Mesodermal cell (in vitro differentiated cells): ENCODE data around the gene FIBP.

Experiments used
- H3K27ac ChIP-seq: 2 replicates; pipeline ENCODE4 v1.7.0; 2013; ENCODE audit warnings: mild to moderate bottlenecking, low read depth, low read length, moderate library complexity; ENCODE audit not compliant: severe bottlenecking
- H3K36me3 ChIP-seq: 2 replicates; pipeline ENCODE4 v1.7.1; 2013; ENCODE audit warnings: mild to moderate bottlenecking, low read length, moderate library complexity; ENCODE audit not compliant: control insufficient read depth, insufficient read depth
- H3K4me1 ChIP-seq: one replicate; pipeline ENCODE4 v1.7.1; 2013; ENCODE audit warnings: mild to moderate bottlenecking, low read length; ENCODE audit not compliant: insufficient read depth, control insufficient read depth, poor library complexity, severe bottlenecking
- H3K4me3 ChIP-seq: 2 replicates; pipeline ENCODE4 v1.7.0; 2013; ENCODE audit warnings: low read length, control low read depth, mild to moderate bottlenecking; ENCODE audit not compliant: insufficient read depth, poor library complexity, severe bottlenecking; ENCODE audit errors: extremely low read depth
- H3K9me3 ChIP-seq: 2 replicates; pipeline ENCODE4 v1.7.1; 2013; ENCODE audit warnings: mild to moderate bottlenecking, low read length, moderate library complexity; ENCODE audit not compliant: control insufficient read depth
- WGBS, 2 experiments: methylation state at CpG; one replicate each; pipeline ENCODE4 v1.1.5; 2013; ENCODE audit warnings: missing lambda C conversion rate in 2 of 2; ENCODE audit not compliant: insufficient coverage in 2 of 2; 5-methylcytosine and 5-hydroxymethylcytosine counted together

The FIBP gene

DNA sequence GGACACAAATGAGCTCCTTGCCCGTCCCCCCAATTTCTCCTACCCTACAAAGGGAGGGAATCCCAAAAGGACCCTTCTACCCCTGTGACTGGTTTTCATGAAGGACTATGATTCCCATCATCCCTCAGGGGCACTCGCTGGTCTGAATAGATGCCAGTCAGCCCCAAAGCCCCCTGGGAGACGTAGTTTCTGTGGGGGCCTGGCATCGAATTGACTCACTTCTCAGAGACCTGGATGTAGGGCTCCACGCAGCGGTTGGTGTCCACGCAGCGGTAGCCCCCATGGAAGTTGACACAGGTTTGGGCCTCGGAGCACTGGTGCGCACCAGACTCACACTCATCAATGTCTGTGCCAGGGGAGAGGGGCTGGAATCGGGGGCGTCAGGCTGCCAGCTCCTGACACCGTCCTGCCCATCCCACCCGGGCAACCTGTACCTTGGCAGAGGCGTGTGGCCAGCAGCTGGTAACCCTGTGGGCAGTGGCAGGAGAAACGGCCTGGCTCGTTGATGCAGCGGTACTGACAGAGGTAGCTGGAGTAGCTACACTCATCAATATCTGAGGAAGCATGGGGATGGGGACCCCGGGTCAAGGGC lies 20.1 kb downstream of the FIBP start:
- H3K4me1 ChIP-seq = peaks cover 18% of the 10 kb centered on the region
- no peak overlapping the region for H3K4me3 ChIP-seq
- H3K9me3 ChIP-seq = no peaks in the 10 kb centered on the region
- peaks cover 83% of the 10 kb centered on the region for H3K36me3 ChIP-seq
- WGBS, 2 experiments = 94 to 95% methylated on average over 16 to 18 of the region's 19 CpGs
- no peak overlapping the region for H3K27ac ChIP-seq

DNA sequence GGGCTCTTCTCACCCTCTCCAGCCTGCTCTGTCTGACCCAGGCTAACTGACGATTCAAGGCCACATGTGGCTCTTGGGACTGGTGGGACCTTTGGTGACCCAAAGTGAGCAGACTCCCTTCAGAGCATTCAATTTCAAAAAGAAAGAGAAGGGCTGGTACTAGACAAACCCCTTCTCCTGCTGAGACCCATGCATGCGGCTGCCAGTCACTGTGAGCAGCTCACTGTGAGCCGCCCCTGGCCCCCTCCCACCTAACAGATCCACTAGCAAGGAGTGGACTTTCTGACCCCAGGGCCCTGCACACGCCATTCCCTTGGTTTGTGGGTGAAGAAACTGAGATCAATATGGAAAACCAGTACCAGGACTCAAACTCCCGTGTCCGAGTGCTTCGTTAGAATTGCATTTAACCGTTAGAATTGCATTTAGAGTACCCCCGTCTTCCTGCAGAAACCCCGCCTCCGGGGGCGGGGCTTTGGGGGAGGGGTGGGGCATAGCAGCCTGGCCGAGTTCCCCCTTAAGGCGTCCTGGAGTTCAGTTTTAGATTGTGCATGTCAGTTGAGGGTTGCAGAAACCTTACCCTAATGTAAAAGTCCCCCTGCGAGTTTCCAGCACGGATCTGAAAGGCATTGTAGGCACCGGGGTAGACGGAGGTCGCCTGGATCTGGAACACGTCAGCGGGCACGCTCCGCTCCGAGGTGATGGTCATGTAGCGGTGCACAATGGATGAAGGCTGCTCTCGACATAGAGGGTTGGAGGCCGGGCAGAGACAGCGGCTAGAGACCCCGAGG lies 20.8 kb downstream of the FIBP start:
- H3K4me3 ChIP-seq = no peak overlapping the region
- H3K27ac ChIP-seq = no peak overlapping the region
- peaks cover 20% of the 10 kb centered on the region for H3K4me1 ChIP-seq
- WGBS, 2 experiments = 68 to 70% methylated on average over 21 to 24 of the region's 29 CpGs
- H3K9me3 ChIP-seq = no peaks in the 10 kb centered on the region
- peaks cover 90% of the 10 kb centered on the region for H3K36me3 ChIP-seq

DNA sequence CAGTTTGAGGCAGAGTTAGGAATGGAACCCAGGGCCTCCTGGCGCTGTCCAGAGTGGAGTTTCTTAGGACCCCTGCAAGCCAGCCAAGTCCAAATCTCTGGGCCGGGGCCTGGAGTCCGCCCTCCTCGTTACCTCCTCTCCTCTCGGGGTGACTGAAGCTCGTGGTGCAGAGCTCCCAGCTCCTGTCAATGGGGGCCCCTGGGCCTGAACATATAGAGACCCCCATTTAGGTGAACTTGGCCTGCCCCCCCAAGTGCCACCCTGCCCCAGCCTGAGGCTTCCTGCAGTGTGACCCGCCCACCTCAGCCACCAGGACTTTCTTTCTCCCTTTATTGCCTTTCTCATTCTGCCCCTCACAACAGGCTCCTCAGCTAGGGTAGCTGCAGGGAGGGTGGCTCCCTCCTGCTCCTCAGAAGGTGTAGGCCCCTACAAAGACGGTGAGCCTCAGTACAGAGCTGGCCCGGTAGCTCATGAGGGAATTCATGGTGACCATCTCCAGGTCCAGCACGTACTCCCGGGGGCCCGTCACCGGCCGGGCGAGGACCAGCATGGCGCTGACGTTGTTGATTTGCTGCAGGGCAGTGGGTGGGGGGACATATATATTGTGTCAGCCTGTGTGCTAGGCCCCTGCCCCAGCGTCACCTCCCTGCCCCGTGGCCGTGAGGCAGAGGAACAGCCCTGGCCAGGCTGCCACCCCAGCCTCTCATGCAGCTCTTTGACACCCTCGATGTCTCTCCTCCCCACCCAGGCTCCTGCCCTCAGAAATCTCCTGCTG lies 21.6 kb downstream of the FIBP start:
- Histone ChIP-seq H3K9me3 (no peaks in the 10 kb centered on the region), H3K27ac (peak overlapping the region; percentile 29), H3K4me1 (peaks cover 27% of the 10 kb centered on the region), H3K36me3 (peaks cover 98% of the 10 kb centered on the region), H3K4me3 (no peak overlapping the region)
- 95 to 96% methylated on average over 13 to 16 of the region's 21 CpGs for WGBS, 2 experiments

DNA sequence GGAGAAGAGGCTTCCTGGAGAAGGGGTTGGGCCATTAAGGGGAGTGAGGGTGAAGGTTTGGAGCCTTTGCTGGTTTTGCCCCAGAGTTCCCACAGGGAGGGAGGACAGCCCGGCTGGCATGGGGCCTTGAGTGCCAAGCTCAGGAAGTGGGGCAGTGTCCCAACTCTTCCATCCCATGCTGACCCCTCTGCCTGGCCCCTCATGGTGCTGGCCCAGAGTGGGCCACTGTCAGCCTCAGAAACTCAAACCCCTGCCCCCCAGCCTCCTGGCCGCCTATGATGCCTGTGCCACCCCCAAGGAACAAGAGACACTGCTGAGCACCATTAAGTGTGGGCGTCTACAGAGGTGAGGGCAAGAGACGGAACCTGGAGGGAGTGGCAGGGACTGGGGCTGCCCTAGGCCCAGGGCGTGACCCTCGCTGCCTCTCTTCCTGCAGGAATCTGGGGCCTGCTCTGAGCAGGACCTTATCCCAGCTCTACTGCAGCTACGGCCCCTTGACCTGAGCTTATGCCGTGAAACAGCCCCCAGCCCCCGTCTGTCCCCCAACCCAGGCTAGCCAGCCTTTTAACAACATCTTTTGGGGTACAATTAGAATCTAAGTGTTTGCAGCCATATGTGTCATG lies 22.6 kb downstream of the FIBP start:
- Histone ChIP-seq H3K9me3 (no peaks in the 10 kb centered on the region), H3K36me3 (peaks cover 91% of the 10 kb centered on the region), H3K4me3 (no peak overlapping the region), H3K4me1 (peaks cover 19% of the 10 kb centered on the region), H3K27ac (no peak overlapping the region)
- WGBS, 2 experiments = 95 to 97% methylated on average over 4 to 7 of the region's 9 CpGs

DNA sequence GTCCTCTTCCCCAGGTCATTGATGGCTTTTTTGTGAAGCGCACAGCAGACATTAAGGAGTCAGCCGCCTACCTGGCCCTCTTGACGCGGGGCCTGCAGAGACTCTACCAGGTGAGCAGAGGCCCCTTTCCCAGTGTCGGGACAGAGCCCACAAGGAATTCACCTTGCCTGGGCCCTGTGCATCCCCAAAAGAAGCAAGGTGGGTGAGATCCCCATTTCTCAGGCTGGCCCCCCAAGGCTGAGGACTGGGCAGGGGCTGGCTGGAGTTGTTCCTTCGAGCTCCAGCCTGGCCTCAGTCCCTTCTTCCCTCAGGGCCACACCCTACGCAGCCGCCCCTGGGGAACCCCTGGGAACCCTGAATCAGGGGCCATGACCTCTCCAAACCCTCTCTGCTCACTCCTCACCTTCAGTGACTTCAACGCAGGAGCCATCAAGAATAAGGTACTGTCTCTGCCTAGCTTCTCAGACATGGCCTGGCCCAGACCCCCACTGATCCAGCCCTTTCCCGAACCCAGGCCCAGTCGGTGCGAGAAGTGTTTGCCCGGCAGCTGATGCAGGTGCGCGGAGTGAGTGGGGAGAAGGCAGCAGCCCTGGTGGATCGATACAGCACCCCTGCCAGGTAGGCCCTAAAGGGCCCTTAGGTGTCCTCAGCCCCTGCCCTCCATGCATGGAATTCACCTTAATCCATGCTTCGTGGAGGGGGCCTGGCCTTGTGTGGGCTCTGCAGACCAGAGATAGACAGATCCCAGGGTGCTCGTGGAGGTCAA lies 23.4 kb downstream of the FIBP start:
- 89 to 92% methylated on average over 15 to 18 of the region's 18 CpGs for WGBS, 2 experiments
- H3K4me3 ChIP-seq = no peak overlapping the region
- H3K36me3 ChIP-seq = peaks cover 84% of the 10 kb centered on the region
- peaks cover 13% of the 10 kb centered on the region for H3K4me1 ChIP-seq
- H3K9me3 ChIP-seq = no peaks in the 10 kb centered on the region
- H3K27ac ChIP-seq = no peak overlapping the region

DNA sequence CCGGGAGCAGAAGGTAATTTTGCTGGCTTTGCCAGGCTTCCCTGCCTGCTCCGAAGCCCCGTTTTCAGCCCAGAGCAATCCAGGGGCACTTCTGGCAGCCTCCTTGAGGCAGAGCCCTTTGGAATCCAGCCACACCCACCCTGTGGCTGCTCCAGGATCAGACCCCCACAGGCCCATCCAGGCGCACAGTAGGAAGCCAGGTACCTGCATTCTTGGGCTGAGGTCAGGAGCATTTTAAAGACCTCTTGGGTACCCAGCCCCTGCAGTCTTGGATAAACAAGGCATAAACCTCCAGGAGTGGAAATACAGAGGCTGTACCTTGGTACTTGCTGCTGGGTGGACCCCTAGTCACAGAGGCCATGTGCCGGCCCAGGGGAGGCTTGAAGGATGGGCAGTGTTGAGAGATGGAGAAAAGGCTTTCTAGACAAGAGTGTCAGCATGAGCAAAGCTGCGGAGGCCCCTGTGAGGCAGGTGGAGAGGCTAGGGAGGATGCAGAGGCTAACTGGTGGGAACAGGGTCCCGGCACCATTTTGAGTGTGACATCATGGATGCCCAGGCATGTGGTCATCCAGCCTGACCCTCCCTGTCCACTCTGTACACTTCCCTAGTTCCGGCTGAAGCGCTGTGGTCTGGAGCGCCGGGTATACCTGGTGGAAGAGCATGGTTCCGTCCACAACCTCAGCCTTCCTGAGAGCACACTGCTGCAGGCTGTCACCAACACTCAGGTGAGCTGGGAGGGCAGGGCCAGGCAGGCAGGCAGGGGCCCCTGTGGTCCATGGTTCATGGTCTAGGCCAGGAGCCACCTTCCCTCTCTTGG lies 24.2 kb downstream of the FIBP start:
- WGBS, 2 experiments = 83 to 90% methylated on average over 8 to 12 of the region's 12 CpGs
- no peak overlapping the region for H3K4me3 ChIP-seq
- H3K27ac ChIP-seq = no peak overlapping the region
- peaks cover 76% of the 10 kb centered on the region for H3K36me3 ChIP-seq
- no peaks in the 10 kb centered on the region for H3K9me3 ChIP-seq
- peaks cover 13% of the 10 kb centered on the region for H3K4me1 ChIP-seq

DNA sequence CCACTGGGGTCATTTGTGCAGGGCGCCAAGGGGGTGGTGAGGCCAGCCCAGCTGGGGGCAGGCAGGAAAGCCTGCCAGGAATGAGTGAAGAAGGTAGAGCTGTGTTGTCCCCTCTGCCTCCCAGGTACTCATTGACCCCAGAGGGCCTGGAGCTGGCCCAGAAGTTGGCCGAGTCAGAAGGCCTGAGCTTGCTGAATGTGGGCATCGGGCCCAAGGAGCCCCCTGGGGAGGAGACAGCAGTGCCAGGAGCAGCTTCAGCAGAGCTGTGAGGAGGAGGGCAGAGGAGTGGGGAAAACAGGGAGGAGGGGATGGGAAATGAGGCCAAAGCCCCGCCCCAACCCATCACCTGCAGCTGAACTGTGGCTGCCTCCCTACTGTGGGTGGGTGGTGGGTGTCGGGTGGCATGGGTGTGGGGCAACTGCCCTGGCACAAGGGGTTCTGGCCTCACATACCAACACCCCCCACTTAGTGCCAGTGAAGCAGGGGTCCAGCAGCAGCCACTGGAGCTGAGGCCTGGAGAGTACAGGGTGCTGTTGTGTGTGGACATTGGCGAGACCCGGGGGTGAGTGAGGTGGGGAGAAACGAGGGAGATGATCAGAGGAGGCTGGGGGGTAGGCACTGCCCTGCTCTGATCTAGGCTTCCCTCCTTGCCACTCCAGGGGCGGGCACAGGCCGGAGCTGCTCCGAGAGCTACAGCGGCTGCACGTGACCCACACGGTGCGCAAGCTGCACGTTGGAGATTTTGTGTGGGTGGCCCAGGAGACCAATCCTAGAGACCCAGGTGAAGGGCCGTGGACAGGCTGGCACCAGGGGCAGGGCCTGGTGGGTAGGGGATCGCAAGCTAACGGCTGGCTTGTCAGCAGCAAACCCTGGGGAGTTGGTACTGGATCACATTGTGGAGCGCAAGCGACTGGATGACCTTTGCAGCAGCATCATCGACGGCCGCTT lies 25.1 kb downstream of the FIBP start:
- no peaks in the 10 kb centered on the region for H3K9me3 ChIP-seq
- 96 to 97% methylated on average over 20 to 22 of the region's 24 CpGs for WGBS, 2 experiments
- H3K4me1 ChIP-seq = peaks cover 13% of the 10 kb centered on the region
- H3K27ac ChIP-seq = no peak overlapping the region
- no peak overlapping the region for H3K4me3 ChIP-seq
- peaks cover 68% of the 10 kb centered on the region for H3K36me3 ChIP-seq

DNA sequence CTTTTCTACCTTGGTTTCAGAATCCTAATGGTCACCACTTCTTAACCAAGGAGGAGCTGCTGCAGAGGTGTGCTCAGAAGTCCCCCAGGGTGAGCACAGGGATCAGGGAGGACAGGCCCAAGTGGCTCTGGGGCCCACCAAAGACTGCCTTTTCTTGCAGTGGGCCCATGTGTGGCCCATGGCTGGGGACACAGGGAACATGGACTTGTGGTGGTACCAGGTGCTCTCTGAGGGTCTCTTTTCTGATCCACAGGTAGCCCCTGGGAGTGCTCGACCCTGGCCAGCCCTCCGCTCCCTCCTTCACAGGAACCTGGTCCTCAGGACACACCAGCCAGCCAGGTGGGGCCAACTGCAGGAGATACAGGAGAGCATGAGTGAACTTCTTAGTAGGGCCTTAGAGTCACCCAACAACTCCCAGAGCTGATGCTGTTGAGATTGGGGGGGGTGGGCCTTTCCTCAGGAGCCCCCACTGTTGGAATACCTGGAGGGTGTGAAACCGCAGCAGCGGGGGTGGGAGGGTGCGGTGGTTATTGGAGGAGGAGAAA lies 26.0 kb downstream of the FIBP start:
- H3K9me3 ChIP-seq = no peaks in the 10 kb centered on the region
- WGBS, 2 experiments = 100% methylated on average over 1 to 3 of the region's 5 CpGs
- no peak overlapping the region for H3K4me3 ChIP-seq
- H3K36me3 ChIP-seq = peaks cover 58% of the 10 kb centered on the region
- peaks cover 13% of the 10 kb centered on the region for H3K4me1 ChIP-seq
- no peak overlapping the region for H3K27ac ChIP-seq
